CD4-positive, CD25-positive, alpha-beta regulatory T cell (primary cell): ENCODE data around the gene ZG16. TPM values are rescaled to one million over a fixed set of nuclear protein-coding genes. Genes with fewer than 3 reads are reported as not detected.

Experiments
- ATAC-seq, 2 donors: fragments of 150-1000 bp; cut with Tn5 transposase; one replicate each; pipeline ENCODE4 v1.10.0; 2021; ENCODE audit warnings: low read depth in 2 of 2, moderate number of reproducible peaks in 2 of 2, moderate library complexity in 1 of 2
- DNase-seq, 3 donors: peaks; one replicate each; pipeline versions ENCODE4 v3.0.0 to v3.0.0-alpha.2; 2012 to 2022; ENCODE audit warnings: mixed read lengths in 1 of 3
- H3K27ac ChIP-seq: one replicate; pipeline ENCODE4 v1.7.0; 2013; ENCODE audit warnings: mild to moderate bottlenecking, low read length; ENCODE audit not compliant: insufficient read depth, poor library complexity, severe bottlenecking
- H3K27me3 ChIP-seq: one replicate; pipeline ENCODE4 v1.7.0; 2013; ENCODE audit warnings: low read length; ENCODE audit not compliant: control insufficient read depth, insufficient read depth
- H3K36me3 ChIP-seq: one replicate; pipeline ENCODE4 v1.7.0; 2013; ENCODE audit warnings: mild to moderate bottlenecking, low read length, moderate library complexity; ENCODE audit not compliant: control insufficient read depth, insufficient read depth
- H3K4me1 ChIP-seq: 2 replicates; pipeline ENCODE4 v1.7.0; 2013; ENCODE audit warnings: mild to moderate bottlenecking, low read length; ENCODE audit not compliant: insufficient read depth, control insufficient read depth, poor library complexity, severe bottlenecking
- H3K4me3 ChIP-seq: one replicate; pipeline ENCODE4 v1.7.0; 2013; ENCODE audit warnings: low read depth, mild to moderate bottlenecking, low read length, moderate library complexity
- H3K9me3 ChIP-seq, 2 experiments: 1 replicate in 1 of 2; 2 replicates in 1 of 2; pipeline ENCODE4 v1.7.0; 2013; ENCODE audit warnings: low read length in 2 of 2, mild to moderate bottlenecking in 1 of 2, moderate library complexity in 1 of 2; ENCODE audit not compliant: control insufficient read depth in 2 of 2
- H3K27ac Mint-ChIP-seq, 3 donors: one replicate each; pipeline ENCODE4 v1.8.0; 2020 to 2022; ENCODE audit warnings: mild to moderate bottlenecking in 3 of 3, mixed read lengths in 3 of 3, moderate library complexity in 2 of 3
- H3K27me3 Mint-ChIP-seq: one replicate; pipeline ENCODE4 v1.8.0; 2022; ENCODE audit warnings: mild to moderate bottlenecking, mixed read lengths
- H3K36me3 Mint-ChIP-seq: one replicate; pipeline ENCODE4 v1.8.0; 2020; ENCODE audit warnings: mixed read lengths
- H3K4me1 Mint-ChIP-seq, 4 donors: one replicate each; pipeline ENCODE4 v1.8.0; 2020 to 2022; ENCODE audit warnings: mixed read lengths in 4 of 4, mild to moderate bottlenecking in 1 of 4
- H3K4me3 Mint-ChIP-seq, 4 donors: one replicate each; pipeline ENCODE4 v1.8.0; 2020 to 2022; ENCODE audit warnings: mild to moderate bottlenecking in 4 of 4, mixed read lengths in 4 of 4, moderate library complexity in 3 of 4
- H3K9me3 Mint-ChIP-seq, 7 donors: one replicate each; pipeline ENCODE4 v1.8.0; 2020 to 2022; ENCODE audit warnings: mixed read lengths in 7 of 7, mild to moderate bottlenecking in 3 of 7, moderate library complexity in 2 of 7
- polyA plus RNA-seq, 4 donors: library from polyadenylated mRNA; unstranded; fragments of 300-500 nt; fragmentation: Illumina TruSeq; gene quantifications; one replicate each; pipeline ENCODE4 v1.2.3, GENCODE V29; 2021
- total RNA-seq: library from RNA; stranded (reverse); gene quantifications from one replicate; pipeline ENCODE4 v1.2.3, GENCODE V29; 2022

Gene ZG16
- total and polyA plus RNA-seq, 5 donors from 2014 or later: not detected

- Mint-ChIP-seq H3K4me3 (peak overlapping the region; percentile 94 to 95 (median 95)), H3K36me3 (peaks cover 6% of the 10 kb centered on the region), H3K27me3 (peaks cover 11% of the 10 kb centered on the region), H3K9me3 (peaks cover 0 to 2% (median 0%) of the 10 kb centered on the region in 7 donors), H3K27ac (peak overlapping the region; percentile 57 to 86 (median 70)), H3K4me1 (peaks cover 5 to 80% (median 43%) of the 10 kb centered on the region in 4 donors)
- Histone ChIP-seq H3K4me1 (peaks cover 72% of the 10 kb centered on the region), H3K4me3 (peak overlapping the region; percentile 31), H3K36me3 (peaks cover 10% of the 10 kb centered on the region), H3K9me3 (no peaks in the 10 kb centered on the region), H3K27ac (no peak overlapping the region), H3K27me3 (no peaks in the 10 kb centered on the region)
- DNase-seq (no peak), ATAC-seq (no peak)
Observed at GRCh38 chr16:29818082-29818481, 40.0 kb downstream of the ZG16 start.

- ATAC-seq (no peak), DNase-seq (no peak)
- Histone ChIP-seq H3K36me3 (peaks cover 10% of the 10 kb centered on the region), H3K4me3 (peak overlapping the region; percentile 95), H3K4me1 (peaks cover 86% of the 10 kb centered on the region), H3K27ac (peak overlapping the region; percentile 87), H3K27me3 (no peaks in the 10 kb centered on the region), H3K9me3 (no peaks in the 10 kb centered on the region)
- H3K4me1 Mint-ChIP-seq: peaks cover 5 to 91% (median 43%) of the 10 kb centered on the region in 4 donors
- H3K36me3 Mint-ChIP-seq: peaks cover 6% of the 10 kb centered on the region
- H3K9me3 Mint-ChIP-seq: peaks cover 0 to 2% (median 0%) of the 10 kb centered on the region in 7 donors
- H3K27ac Mint-ChIP-seq: peak overlapping the region; percentile 83 to 97 (median 95)
- peak overlapping the region; percentile 94 to 99 (median 95) for H3K4me3 Mint-ChIP-seq
- peaks cover 3% of the 10 kb centered on the region for H3K27me3 Mint-ChIP-seq
Observed at GRCh38 chr16:29819506-29819905, 41.5 kb downstream of the ZG16 start.

- ATAC-seq (no peak), DNase-seq (peak in 1 of 3 donors; percentile 68)
- H3K27me3 Mint-ChIP-seq: no peaks in the 10 kb centered on the region
- Histone ChIP-seq H3K36me3 (peaks cover 10% of the 10 kb centered on the region), H3K27me3 (no peaks in the 10 kb centered on the region), H3K9me3 (no peaks in the 10 kb centered on the region), H3K27ac (peak within 1 kb of the TSS; percentile 87), H3K4me1 (peaks cover 86% of the 10 kb centered on the region), H3K4me3 (peak within 1 kb of the TSS; percentile 95)
- H3K27ac Mint-ChIP-seq: peak within 1 kb of the TSS; percentile 83 to 97 (median 95)
- peaks cover 6% of the 10 kb centered on the region for H3K36me3 Mint-ChIP-seq
- peaks cover 5 to 91% (median 43%) of the 10 kb centered on the region in 4 donors for H3K4me1 Mint-ChIP-seq
- H3K4me3 Mint-ChIP-seq: peak within 1 kb of the TSS; percentile 94 to 99 (median 95)
- H3K9me3 Mint-ChIP-seq: peaks cover 0 to 2% (median 0%) of the 10 kb centered on the region in 7 donors
Observed at GRCh38 chr16:29820271-29820701, 42.2 kb downstream of the ZG16 start, which contains the start of gene MVP. MVP (plus strand) TSS chr16:29820462; CDS start chr16:29830550, 10,088 bp downstream.

- peaks cover 6% of the 10 kb centered on the region for H3K36me3 Mint-ChIP-seq
- no peaks in the 10 kb centered on the region for H3K27me3 Mint-ChIP-seq
- no peaks in the 10 kb centered on the region for H3K27me3 ChIP-seq
- no peaks in the 10 kb centered on the region for H3K9me3 Mint-ChIP-seq
- peaks cover 10% of the 10 kb centered on the region for H3K36me3 ChIP-seq
- H3K27ac ChIP-seq: peak overlapping the region; percentile 87
- peaks cover under 1 to 92% (median 43%) of the 10 kb centered on the region in 4 donors for H3K4me1 Mint-ChIP-seq
- no peaks in the 10 kb centered on the region for H3K9me3 ChIP-seq
- DNase-seq (peak in 2 of 3 donors; percentile 37 to 69), ATAC-seq (peak; percentile 15 to 29)
- peak overlapping the region; percentile 94 to 99 (median 95) for H3K4me3 Mint-ChIP-seq
- peak overlapping the region; percentile 95 for H3K4me3 ChIP-seq
- H3K4me1 ChIP-seq: peaks cover 89% of the 10 kb centered on the region
- H3K27ac Mint-ChIP-seq: peak overlapping the region; percentile 83 to 97 (median 95)
Observed at GRCh38 chr16:29820730-29821642, 42.9 kb downstream of the ZG16 start.

GRCh38 chr16:29821643-29822115 is 43.6 kb downstream of the ZG16 start:
- H3K9me3 ChIP-seq: no peaks in the 10 kb centered on the region
- DNase-seq (no peak), ATAC-seq (no peak)
- Mint-ChIP-seq H3K27ac (peak overlapping the region; percentile 83 to 97 (median 95)), H3K9me3 (no peaks in the 10 kb centered on the region), H3K4me3 (peak overlapping the region; percentile 94 to 99 (median 95)), H3K36me3 (peaks cover 6% of the 10 kb centered on the region), H3K4me1 (peaks cover 0 to 97% (median 43%) of the 10 kb centered on the region in 4 donors), H3K27me3 (no peaks in the 10 kb centered on the region)
- H3K36me3 ChIP-seq: peaks cover 10% of the 10 kb centered on the region
- no peaks in the 10 kb centered on the region for H3K27me3 ChIP-seq
- H3K4me1 ChIP-seq: peaks cover 91% of the 10 kb centered on the region
- H3K27ac ChIP-seq: peak overlapping the region; percentile 87
- H3K4me3 ChIP-seq: peak overlapping the region; percentile 95

- Mint-ChIP-seq H3K9me3 (no peaks in the 10 kb centered on the region), H3K4me3 (peak overlapping the region; percentile 75 to 90 (median 86)), H3K4me1 (peaks cover 6 to 93% (median 43%) of the 10 kb centered on the region in 4 donors), H3K27ac (peak overlapping the region; percentile 89 to 97 (median 95)), H3K36me3 (no peaks in the 10 kb centered on the region), H3K27me3 (no peaks in the 10 kb centered on the region)
- Histone ChIP-seq H3K9me3 (no peaks in the 10 kb centered on the region), H3K4me1 (peaks cover 87% of the 10 kb centered on the region), H3K36me3 (no peaks in the 10 kb centered on the region), H3K27ac (no peak overlapping the region), H3K27me3 (no peaks in the 10 kb centered on the region), H3K4me3 (peak overlapping the region; percentile 5)
- DNase-seq: no peak
- ATAC-seq: no peak
Observed at GRCh38 chr16:29824589-29825144, 46.6 kb downstream of the ZG16 start.
